ENCODE results near the gene RNF166. TPM values are rescaled to one million over a fixed set of nuclear protein-coding genes. Genes with fewer than 3 reads are reported as not detected.

The RNF166 gene
- total and polyA plus RNA-seq, 2 of the 13 experiments (the other 11 are each of a cell fraction or from before 2014, with no cell fraction given) = 21.4 to 23.0 TPM

DNA sequence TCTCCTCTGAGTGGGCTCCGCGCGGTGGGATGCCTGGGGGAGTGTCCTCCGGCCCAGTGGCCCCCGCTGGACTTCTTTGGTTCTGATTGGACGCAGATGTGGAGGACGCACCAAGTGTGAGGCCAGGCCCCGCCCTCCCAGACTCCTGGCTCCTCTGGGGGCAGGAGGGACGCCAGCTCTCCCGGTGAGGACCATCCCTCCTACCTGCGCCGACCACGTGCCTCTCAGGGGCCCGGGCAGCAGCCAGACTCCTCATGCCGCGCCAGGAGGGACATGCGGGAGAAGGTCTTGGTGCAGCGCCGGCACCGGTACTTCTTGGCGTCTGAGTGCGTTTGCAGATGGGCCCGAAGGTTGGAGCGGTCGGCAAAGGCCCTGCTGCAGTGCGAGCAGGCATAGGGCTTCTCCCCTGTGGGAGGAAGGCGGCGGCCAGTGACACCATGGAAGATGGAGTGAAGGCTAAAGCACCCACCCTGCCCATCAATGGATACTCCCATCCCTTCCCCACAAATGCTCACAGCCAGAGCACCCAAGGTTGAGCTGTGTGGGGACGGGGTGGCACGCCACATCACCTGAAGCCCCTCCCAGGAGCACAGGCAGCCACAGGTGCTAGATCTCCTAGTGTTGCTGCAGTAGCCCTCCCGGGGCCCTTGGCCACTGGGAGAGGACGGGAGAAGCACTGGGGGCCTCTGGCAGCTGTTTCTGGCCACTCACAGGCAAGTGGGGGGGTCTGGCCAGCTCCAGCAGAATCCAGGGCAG is 27.8 kb downstream of the RNF166 start (continued):
- TF ChIP-seq, protein P1, sequence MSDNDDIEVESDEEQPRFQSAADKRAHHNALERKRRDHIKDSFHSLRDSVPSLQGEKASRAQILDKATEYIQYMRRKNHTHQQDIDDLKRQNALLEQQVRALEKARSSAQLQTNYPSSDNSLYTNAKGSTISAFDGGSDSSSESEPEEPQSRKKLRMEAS (IDR thresholded peaks at IDR 0.05) = 0 out of 2 replicates have a peak, but pooled peaks have one; percentile 15
- peak; percentile 61; the same call in 1 of the 2 replicates for TF ChIP-seq ZNF709 (CRISPR knock-in tag; IDR thresholded peaks at IDR 0.05)
- TF ChIP-seq, protein P2, sequence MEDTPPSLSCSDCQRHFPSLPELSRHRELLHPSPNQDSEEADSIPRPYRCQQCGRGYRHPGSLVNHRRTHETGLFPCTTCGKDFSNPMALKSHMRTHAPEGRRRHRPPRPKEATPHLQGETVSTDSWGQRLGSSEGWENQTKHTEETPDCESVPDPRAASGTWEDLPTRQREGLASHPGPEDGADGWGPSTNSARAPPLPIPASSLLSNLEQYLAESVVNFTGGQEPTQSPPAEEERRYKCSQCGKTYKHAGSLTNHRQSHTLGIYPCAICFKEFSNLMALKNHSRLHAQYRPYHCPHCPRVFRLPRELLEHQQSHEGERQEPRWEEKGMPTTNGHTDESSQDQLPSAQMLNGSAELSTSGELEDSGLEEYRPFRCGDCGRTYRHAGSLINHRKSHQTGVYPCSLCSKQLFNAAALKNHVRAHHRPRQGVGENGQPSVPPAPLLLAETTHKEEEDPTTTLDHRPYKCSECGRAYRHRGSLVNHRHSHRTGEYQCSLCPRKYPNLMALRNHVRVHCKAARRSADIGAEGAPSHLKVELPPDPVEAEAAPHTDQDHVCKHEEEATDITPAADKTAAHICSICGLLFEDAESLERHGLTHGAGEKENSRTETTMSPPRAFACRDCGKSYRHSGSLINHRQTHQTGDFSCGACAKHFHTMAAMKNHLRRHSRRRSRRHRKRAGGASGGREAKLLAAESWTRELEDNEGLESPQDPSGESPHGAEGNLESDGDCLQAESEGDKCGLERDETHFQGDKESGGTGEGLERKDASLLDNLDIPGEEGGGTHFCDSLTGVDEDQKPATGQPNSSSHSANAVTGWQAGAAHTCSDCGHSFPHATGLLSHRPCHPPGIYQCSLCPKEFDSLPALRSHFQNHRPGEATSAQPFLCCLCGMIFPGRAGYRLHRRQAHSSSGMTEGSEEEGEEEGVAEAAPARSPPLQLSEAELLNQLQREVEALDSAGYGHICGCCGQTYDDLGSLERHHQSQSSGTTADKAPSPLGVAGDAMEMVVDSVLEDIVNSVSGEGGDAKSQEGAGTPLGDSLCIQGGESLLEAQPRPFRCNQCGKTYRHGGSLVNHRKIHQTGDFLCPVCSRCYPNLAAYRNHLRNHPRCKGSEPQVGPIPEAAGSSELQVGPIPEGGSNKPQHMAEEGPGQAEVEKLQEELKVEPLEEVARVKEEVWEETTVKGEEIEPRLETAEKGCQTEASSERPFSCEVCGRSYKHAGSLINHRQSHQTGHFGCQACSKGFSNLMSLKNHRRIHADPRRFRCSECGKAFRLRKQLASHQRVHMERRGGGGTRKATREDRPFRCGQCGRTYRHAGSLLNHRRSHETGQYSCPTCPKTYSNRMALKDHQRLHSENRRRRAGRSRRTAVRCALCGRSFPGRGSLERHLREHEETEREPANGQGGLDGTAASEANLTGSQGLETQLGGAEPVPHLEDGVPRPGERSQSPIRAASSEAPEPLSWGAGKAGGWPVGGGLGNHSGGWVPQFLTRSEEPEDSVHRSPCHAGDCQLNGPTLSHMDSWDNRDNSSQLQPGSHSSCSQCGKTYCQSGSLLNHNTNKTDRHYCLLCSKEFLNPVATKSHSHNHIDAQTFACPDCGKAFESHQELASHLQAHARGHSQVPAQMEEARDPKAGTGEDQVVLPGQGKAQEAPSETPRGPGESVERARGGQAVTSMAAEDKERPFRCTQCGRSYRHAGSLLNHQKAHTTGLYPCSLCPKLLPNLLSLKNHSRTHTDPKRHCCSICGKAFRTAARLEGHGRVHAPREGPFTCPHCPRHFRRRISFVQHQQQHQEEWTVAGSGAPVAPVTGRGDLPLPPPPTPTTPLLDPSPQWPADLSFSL (CRISPR knock-in tag; IDR thresholded peaks at IDR 0.05) = no peak
- TF ChIP-seq, protein P3, sequence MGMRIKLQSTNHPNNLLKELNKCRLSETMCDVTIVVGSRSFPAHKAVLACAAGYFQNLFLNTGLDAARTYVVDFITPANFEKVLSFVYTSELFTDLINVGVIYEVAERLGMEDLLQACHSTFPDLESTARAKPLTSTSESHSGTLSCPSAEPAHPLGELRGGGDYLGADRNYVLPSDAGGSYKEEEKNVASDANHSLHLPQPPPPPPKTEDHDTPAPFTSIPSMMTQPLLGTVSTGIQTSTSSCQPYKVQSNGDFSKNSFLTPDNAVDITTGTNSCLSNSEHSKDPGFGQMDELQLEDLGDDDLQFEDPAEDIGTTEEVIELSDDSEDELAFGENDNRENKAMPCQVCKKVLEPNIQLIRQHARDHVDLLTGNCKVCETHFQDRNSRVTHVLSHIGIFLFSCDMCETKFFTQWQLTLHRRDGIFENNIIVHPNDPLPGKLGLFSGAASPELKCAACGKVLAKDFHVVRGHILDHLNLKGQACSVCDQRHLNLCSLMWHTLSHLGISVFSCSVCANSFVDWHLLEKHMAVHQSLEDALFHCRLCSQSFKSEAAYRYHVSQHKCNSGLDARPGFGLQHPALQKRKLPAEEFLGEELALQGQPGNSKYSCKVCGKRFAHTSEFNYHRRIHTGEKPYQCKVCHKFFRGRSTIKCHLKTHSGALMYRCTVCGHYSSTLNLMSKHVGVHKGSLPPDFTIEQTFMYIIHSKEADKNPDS (CRISPR knock-in tag; IDR thresholded peaks at IDR 0.05) = peak; percentile 57; the same call in 1 of the 2 replicates
- TF ChIP-seq XRCC5 (optimal IDR thresholded peaks at IDR 0.05; ENCODE audit: low read length) = no peak
- peak; percentile 38; the same call in 1 of the 2 replicates for TF ChIP-seq KDM2A (CRISPR knock-in tag; IDR thresholded peaks at IDR 0.05; ENCODE audit: borderline replicate concordance, low read depth)
- no peak for TF ChIP-seq MIXL1 (CRISPR knock-in tag; IDR thresholded peaks at IDR 0.05)
- TF ChIP-seq, protein P4, sequence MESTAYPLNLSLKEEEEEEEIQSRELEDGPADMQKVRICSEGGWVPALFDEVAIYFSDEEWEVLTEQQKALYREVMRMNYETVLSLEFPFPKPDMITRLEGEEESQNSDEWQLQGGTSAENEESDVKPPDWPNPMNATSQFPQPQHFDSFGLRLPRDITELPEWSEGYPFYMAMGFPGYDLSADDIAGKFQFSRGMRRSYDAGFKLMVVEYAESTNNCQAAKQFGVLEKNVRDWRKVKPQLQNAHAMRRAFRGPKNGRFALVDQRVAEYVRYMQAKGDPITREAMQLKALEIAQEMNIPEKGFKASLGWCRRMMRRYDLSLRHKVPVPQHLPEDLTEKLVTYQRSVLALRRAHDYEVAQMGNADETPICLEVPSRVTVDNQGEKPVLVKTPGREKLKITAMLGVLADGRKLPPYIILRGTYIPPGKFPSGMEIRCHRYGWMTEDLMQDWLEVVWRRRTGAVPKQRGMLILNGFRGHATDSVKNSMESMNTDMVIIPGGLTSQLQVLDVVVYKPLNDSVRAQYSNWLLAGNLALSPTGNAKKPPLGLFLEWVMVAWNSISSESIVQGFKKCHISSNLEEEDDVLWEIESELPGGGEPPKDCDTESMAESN (CRISPR knock-in tag; conservative IDR thresholded peaks at IDR 0.05) = 0 out of 2 replicates have a peak, but pooled peaks have one; percentile 42
- TF ChIP-seq AGO1 (IDR thresholded peaks at IDR 0.05; ENCODE audit: low read depth, low read length, poor library complexity, severe bottlenecking) = peak; percentile 95
- TF ChIP-seq SAP130 (CRISPR knock-in tag; IDR thresholded peaks at IDR 0.05; ENCODE audit: low read depth) = no peak
